GM15510 (cell line): ENCODE data around the gene GSTM4.

Experiments
- POLR2A ChIP-seq: IDR thresholded peaks from 3 replicates; pipeline ENCODE4 v1.6.1; 2011; ENCODE audit warnings: borderline replicate concordance; ENCODE audit not compliant: insufficient read length; ENCODE audit errors: extremely low read depth

GSTM4 gene

GRCh38 chr1:109622137-109622892 is 33.6 kb upstream of the GSTM4 start:
- no peak for TF ChIP-seq POLR2A

GRCh38 chr1:109622895-109623294 is 33.0 kb upstream of the GSTM4 start:
- no peak for TF ChIP-seq POLR2A

- no peak for TF ChIP-seq POLR2A
These were observed 32.2 kb upstream of the GSTM4 start for GRCh38 chr1:109623601-109624161.

- TF ChIP-seq POLR2A, result no peak
These were observed 31.5 kb upstream of the GSTM4 start for GRCh38 chr1:109624201-109625010.

- TF ChIP-seq POLR2A, result no peak
These were observed 30.7 kb upstream of the GSTM4 start for GRCh38 chr1:109625176-109625575.

GRCh38 chr1:109625601-109626560 is 30.0 kb upstream of the GSTM4 start:
- TF ChIP-seq POLR2A, result no peak

- no peak for TF ChIP-seq POLR2A
These were observed 29.1 kb upstream of the GSTM4 start for GRCh38 chr1:109626682-109627408.

GRCh38 chr1:109627692-109628399 is 28.1 kb upstream of the GSTM4 start:
- no peak for TF ChIP-seq POLR2A

- TF ChIP-seq POLR2A, result no peak
These were observed 27.2 kb upstream of the GSTM4 start for GRCh38 chr1:109628540-109629321.

GRCh38 chr1:109629372-109630030 is 26.4 kb upstream of the GSTM4 start:
- no peak for TF ChIP-seq POLR2A

GRCh38 chr1:109630081-109630897 is 25.6 kb upstream of the GSTM4 start:
- TF ChIP-seq POLR2A, result no peak

- TF ChIP-seq POLR2A, result no peak
These were observed 24.9 kb upstream of the GSTM4 start for GRCh38 chr1:109630898-109631512.
